C4-2B (cell line): Measurements from ENCODE around the gene CTRL.

Source experiments
- H3K27ac ChIP-seq: fragments of 450-650 bp; 2 replicates; pipeline ENCODE4 v1.5.1; 2017
- ZFX ChIP-seq: fragments of 450-650 bp; IDR thresholded peaks from 2 replicates; pipeline ENCODE4 v1.6.1; 2017
- TF ChIP-seq, protein P1 (sequence below): fragments of 450-650 bp; conservative IDR thresholded peaks from 2 replicates; pipeline ENCODE4 v1.5.1; 2017; ENCODE audit warnings: mild to moderate bottlenecking

CTRL gene

DNA sequence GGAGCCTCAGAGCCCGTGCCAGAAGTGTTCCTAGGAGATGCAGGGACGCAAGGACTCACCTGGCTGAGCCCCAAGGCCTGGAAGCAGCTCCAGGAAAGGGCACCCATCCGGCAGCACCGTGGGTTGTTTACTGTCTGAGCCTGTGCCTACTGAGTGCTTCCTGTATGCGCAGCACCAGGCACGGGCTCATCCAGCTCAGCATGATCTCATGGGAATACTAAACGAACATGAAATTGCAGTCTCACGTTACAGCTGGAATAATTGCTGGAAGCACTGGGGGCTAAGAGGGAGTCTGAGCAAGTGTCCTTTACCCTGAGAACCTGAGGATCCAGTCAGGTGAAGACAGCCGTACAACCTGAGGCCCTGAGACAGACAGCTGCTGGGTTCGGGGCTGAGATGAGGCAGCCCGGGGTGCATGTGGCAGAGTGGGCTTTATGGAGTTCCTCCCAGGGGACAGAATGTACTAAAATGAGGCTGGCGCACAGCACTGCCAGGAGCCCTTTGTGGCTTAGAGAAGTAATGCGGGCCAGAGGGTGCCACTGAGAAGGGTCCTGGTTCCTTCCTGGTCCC is 5.4 kb downstream of the CTRL start:
- TF ChIP-seq, protein P1, sequence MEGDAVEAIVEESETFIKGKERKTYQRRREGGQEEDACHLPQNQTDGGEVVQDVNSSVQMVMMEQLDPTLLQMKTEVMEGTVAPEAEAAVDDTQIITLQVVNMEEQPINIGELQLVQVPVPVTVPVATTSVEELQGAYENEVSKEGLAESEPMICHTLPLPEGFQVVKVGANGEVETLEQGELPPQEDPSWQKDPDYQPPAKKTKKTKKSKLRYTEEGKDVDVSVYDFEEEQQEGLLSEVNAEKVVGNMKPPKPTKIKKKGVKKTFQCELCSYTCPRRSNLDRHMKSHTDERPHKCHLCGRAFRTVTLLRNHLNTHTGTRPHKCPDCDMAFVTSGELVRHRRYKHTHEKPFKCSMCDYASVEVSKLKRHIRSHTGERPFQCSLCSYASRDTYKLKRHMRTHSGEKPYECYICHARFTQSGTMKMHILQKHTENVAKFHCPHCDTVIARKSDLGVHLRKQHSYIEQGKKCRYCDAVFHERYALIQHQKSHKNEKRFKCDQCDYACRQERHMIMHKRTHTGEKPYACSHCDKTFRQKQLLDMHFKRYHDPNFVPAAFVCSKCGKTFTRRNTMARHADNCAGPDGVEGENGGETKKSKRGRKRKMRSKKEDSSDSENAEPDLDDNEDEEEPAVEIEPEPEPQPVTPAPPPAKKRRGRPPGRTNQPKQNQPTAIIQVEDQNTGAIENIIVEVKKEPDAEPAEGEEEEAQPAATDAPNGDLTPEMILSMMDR, result no peak; the same call in 1 of the 2 replicates
- TF ChIP-seq ZFX, result no peak
- H3K27ac ChIP-seq, result peak overlapping the region; percentile 97

DNA sequence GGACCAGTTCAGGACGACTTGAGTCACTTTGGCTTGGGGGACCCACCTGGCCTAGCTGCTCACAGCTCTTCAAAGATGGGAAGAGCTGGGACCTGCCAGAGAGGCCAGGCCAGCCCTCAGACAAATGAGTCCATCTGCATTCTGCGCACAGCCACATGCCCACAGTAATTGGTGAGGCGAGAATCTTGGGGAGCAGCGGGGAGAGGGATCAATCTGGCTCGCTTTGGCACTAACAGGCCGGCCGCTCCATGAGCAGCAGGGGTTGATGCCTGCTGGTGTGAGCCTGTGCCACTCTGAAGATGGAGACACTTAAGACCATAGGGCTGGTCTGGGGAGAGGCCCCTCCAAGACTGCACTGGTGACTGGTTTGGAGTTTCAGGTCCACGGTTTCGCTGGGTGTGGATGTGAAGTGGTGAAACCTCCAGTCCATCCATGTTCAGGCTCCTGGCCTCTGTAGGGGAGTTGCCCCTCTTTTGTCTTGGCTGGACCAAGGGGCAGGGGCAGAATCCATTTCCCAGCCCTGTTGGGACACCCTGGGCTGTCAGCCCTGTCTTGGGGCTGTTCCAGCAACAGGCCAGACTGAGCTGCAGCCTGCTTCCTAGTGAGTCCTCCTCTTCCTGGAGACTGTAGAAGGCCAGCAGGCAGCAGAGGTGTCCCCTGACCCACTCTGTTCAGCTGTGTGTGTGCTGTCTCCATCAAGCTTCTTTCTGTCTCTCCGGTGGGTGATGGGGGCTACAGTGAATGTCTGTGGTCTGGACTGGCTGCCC is 7.3 kb downstream of the CTRL start:
- peak overlapping the region; percentile 83 for H3K27ac ChIP-seq
- TF ChIP-seq ZFX, result no peak
- TF ChIP-seq, protein P1, result no peak

DNA sequence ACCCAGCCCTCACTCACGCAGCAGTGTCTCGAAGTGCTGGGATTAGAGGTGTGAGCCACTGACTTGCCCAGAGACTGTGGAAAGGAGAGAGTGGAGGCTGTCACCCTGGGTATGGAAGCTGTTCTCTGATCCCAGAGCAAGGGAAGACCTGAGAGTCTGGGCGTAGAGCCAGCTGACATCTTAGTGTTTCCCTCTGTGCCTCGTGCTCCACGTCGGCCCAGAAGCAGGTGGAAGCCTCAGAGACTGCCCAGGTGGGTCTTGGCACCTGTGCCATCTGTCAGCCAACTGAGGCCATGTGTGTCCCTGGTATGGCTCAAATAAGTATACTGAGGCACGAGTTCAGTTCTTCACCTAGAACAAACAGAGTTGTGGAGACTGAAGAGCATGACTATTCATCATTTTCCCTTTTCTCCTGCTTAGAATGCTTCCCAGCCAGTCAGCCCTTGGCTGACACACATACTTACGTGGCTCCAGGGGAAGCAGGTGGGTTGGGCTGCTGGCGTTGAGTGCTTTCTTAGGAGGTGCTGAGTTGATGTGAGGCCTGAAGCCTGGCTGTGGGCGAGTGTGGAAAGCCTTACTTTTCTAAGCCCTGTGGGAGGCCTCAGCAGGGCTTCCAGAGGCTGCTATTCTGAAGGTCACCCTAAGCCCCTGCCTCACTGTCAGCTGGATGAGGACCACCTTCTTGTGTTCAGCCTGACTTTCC is 8.1 kb downstream of the CTRL start:
- TF ChIP-seq, protein P1, result no peak
- TF ChIP-seq ZFX, result no peak
- peak overlapping the region; percentile 83 for H3K27ac ChIP-seq

DNA sequence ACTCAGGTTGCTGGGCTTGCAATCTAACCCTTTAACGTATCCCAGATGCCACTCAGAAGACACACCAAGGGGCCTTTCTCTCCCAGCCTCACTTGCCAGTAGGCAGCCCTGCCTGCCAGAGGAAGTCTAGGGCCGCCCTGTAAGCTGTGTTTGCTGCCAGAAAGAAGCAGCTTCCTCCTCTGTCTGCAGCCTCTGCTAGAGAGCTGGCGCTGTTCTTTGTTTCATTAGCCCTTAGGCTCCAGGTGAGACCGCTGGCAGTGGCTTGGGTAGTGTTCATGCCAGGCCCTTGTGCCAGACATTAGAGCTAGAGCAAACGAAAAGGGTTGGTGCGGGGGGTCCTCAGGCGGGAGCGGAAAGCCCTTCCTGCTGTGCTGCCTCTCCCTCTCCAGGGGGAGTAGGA is 8.9 kb downstream of the CTRL start:
- TF ChIP-seq ZFX, result no peak
- TF ChIP-seq, protein P1, result no peak
- H3K27ac ChIP-seq, result peak overlapping the region; percentile 83

DNA sequence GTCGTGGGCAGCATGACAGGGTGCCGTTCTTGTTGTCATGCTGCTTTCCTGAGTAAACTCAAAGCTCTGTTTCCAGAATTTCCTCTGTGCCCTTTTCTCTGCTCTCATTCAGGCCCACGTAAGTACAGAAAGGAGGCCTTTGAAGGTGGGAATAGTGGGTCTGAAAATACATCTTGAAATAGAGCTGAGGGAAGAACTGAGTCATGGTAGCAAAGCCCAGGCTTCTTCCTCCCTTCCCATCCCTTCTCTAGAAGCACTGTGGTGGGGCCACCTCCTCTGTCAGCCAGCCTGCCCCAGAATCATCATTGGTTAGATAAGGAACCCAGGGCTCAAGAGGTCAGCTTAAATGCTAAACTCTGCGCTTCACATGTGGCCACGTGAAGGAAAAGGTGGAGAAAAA is 9.4 kb downstream of the CTRL start:
- peak overlapping the region; percentile 83 for H3K27ac ChIP-seq
- TF ChIP-seq, protein P1, result no peak
- TF ChIP-seq ZFX, result no peak

DNA sequence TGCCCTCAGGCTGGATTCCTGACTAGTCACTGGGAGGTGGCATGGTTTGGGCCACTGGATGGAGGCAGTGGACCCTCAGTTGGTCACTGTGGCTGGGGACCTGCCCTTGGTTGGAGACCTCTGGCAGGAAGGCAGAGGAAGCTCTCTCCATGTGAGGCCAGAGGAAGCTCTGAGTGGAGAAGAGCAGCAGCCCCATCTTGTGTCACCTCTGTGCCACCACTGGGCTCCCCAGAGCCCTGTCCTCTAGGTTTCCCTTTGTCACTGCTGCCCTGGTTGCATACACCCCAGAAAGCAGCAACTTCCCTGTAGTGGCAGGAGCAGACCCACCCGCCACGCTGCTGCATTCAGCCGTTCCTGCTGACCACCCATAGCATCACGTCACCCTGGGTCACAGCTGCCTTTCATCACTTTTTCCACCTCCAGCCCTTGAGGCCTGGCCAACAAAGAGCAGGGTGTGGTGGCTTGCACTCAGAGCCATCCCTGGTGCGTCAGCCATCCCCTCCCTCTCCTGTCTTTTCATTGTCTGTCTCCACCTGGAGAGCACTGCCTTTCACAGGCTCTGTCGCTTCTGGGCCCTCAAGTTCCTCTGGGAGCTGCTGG is 11.9 kb downstream of the CTRL start:
- no peak overlapping the region for H3K27ac ChIP-seq
- TF ChIP-seq, protein P1, result no peak
- TF ChIP-seq ZFX, result no peak

DNA sequence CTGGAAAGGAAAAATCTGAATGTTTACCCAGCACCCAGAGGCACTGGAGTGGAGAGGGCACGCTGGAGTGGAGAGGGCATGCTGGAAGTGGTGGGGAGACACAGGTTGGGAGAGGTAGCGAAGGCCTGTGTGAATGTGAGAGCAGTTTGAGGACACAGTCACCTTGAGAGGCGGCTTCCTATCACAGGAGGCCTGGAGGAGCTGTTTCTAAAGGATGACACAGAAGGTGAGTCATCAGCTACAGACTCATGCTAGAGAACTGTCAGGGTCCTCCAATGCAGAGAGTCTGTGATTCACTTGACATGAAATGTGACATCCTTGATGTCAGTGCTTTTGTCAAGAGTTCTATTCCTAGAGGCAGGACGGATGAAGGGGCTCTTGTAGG is 13.8 kb downstream of the CTRL start:
- no peak for TF ChIP-seq ZFX
- TF ChIP-seq, protein P1, result no peak
- no peak overlapping the region for H3K27ac ChIP-seq
